ENCODE results near the gene MYH7B.

MYH7B gene

DNA sequence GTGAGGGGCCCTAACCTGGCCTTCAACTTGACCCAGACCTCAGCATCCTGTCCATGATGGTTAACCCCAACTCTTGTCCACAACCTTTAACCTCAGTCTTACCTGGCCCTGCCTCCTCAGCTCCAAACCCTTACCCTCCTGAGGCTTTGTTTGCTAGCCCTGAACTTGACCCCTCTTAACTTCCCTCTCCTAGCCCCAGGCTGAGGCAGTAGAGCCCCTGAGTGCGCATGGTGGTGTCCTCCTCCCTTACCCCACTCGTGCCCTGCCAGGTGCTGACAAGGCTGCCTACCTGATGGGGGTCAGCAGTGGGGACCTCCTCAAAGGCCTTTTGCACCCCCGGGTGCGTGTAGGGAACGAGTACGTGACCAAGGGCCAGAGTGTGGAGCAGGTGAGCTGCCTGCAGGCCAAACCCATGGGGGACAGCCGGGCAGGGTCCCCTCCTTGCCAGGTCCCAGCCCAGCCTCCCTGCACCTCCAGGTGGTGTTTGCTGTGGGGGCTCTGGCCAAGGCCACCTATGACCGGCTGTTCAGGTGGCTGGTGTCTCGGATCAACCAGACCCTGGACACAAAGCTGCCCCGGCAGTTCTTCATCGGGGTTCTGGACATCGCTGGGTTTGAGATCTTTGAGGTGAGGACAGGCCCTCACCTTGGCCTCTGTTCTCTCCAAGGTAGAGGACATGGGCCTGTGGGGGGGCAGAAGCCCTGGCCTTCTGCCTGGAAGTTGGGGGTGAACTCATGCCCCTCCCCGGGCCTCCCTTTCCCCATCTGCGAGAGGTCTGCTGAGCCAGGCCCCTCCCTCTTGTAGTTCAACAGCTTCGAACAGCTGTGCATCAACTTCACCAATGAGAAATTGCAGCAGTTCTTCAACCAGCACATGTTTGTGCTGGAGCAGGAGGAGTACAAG, 31.9 kb downstream of the MYH7B start:
- no peak for DNase-seq (ENCODE audit: extremely low read depth, insufficient read length)
- Histone ChIP-seq H3K27me3 (replicated peaks; ENCODE audit: control insufficient read depth, insufficient read depth, low read length) (no peaks in the 10 kb centered on the region; the same call in none of the 2 replicates), H3K36me3 (ENCODE audit: control insufficient read depth, insufficient read depth, low read length) (no peaks in the 10 kb centered on the region), H3K4me3 (replicated peaks; ENCODE audit: low read depth, low read length) (no peak overlapping the region)
- TF ChIP-seq, protein P1, sequence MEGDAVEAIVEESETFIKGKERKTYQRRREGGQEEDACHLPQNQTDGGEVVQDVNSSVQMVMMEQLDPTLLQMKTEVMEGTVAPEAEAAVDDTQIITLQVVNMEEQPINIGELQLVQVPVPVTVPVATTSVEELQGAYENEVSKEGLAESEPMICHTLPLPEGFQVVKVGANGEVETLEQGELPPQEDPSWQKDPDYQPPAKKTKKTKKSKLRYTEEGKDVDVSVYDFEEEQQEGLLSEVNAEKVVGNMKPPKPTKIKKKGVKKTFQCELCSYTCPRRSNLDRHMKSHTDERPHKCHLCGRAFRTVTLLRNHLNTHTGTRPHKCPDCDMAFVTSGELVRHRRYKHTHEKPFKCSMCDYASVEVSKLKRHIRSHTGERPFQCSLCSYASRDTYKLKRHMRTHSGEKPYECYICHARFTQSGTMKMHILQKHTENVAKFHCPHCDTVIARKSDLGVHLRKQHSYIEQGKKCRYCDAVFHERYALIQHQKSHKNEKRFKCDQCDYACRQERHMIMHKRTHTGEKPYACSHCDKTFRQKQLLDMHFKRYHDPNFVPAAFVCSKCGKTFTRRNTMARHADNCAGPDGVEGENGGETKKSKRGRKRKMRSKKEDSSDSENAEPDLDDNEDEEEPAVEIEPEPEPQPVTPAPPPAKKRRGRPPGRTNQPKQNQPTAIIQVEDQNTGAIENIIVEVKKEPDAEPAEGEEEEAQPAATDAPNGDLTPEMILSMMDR (IDR thresholded peaks at IDR 0.05; ENCODE audit: insufficient read depth, low read length, poor library complexity, severe bottlenecking), result no peak

DNA sequence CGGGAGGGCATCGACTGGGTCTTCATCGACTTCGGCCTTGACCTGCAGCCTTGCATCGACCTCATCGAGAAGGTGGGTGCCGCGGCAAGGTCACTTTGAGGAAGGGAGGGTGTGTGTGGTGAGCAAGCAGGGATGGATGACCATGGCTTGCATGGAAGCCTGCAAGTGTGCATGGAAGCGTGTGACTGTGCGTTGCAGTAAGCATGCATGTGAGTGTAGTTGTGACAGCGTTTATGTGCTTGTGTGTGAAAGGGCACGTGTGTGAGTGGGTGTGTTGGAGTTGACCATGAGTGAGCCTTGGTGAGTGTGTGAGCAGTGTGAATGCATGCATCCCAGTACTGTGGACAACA, 32.5 kb downstream of the MYH7B start:
- H3K4me3 ChIP-seq (replicated peaks; ENCODE audit: low read depth, low read length), result no peak overlapping the region
- TF ChIP-seq, protein P1 (IDR thresholded peaks at IDR 0.05; ENCODE audit: insufficient read depth, low read length, poor library complexity, severe bottlenecking), result no peak
- DNase-seq (ENCODE audit: extremely low read depth, insufficient read length), result no peak
- H3K27me3 ChIP-seq (replicated peaks; ENCODE audit: control insufficient read depth, insufficient read depth, low read length), result no peaks in the 10 kb centered on the region; the same call in none of the 2 replicates
- no peaks in the 10 kb centered on the region for H3K36me3 ChIP-seq (ENCODE audit: control insufficient read depth, insufficient read depth, low read length)

GRCh38 chr20:34989118-34989517, 33.5 kb downstream of the MYH7B start:
- no peak for DNase-seq (ENCODE audit: extremely low read depth, insufficient read length)
- Histone ChIP-seq H3K4me3 (replicated peaks; ENCODE audit: low read depth, low read length) (no peak overlapping the region), H3K36me3 (ENCODE audit: control insufficient read depth, insufficient read depth, low read length) (peaks cover 2% of the 10 kb centered on the region; the same call in 1 of the 2 replicates), H3K27me3 (replicated peaks; ENCODE audit: control insufficient read depth, insufficient read depth, low read length) (no peaks in the 10 kb centered on the region; the same call in 1 of the 2 replicates)
- TF ChIP-seq, protein P1 (IDR thresholded peaks at IDR 0.05; ENCODE audit: insufficient read depth, low read length, poor library complexity, severe bottlenecking), result no peak

- Histone ChIP-seq H3K27me3 (replicated peaks; ENCODE audit: control insufficient read depth, insufficient read depth, low read length) (no peaks in the 10 kb centered on the region; the same call in 1 of the 2 replicates), H3K36me3 (ENCODE audit: control insufficient read depth, insufficient read depth, low read length) (peaks cover 4% of the 10 kb centered on the region; the same call in 1 of the 2 replicates), H3K4me3 (replicated peaks; ENCODE audit: low read depth, low read length) (no peak overlapping the region)
- TF ChIP-seq, protein P1 (IDR thresholded peaks at IDR 0.05; ENCODE audit: insufficient read depth, low read length, poor library complexity, severe bottlenecking), result no peak
- no peak for DNase-seq (ENCODE audit: extremely low read depth, insufficient read length)
These were observed 34.0 kb downstream of the MYH7B start for GRCh38 chr20:34989670-34990069.

DNA sequence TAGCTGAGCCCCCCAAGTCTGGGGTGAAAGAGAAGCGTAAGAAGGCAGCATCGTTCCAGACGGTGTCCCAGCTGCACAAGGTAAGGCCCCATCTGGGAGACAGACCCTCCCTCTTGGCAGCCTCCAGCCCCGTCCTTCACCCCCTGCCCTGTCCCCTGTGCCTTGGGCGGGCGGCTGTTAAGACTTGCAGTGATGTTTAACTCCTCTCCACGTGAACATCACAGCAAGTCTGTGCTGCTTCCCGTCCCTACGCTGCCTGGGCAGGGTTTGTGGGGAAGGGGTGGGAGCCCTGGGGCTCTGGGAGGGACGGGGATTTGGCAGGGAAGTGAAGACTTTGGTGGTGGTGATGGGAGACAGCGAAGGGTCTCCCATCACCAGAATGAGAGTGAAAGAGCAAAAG, 34.6 kb downstream of the MYH7B start:
- no peaks in the 10 kb centered on the region; the same call in 1 of the 2 replicates for H3K27me3 ChIP-seq (replicated peaks; ENCODE audit: control insufficient read depth, insufficient read depth, low read length)
- TF ChIP-seq, protein P1 (IDR thresholded peaks at IDR 0.05; ENCODE audit: insufficient read depth, low read length, poor library complexity, severe bottlenecking), result no peak
- H3K36me3 ChIP-seq (ENCODE audit: control insufficient read depth, insufficient read depth, low read length), result peaks cover 4% of the 10 kb centered on the region; the same call in 1 of the 2 replicates
- no peak overlapping the region for H3K4me3 ChIP-seq (replicated peaks; ENCODE audit: low read depth, low read length)
- DNase-seq (ENCODE audit: extremely low read depth, insufficient read length), result no peak

Measured in GM06990 (cell line).